Activated CD4-positive, alpha-beta T cell treated with anti-CD3 and anti-CD28 coated beads for 24 hours (primary cell): ENCODE data around the gene SNAPC3.

ENCODE experiments used
- DNase-seq, 2 donors: peaks; one replicate each; pipeline ENCODE4 v3.0.0-alpha.2; 2020; ENCODE audit warnings: low read depth in 2 of 2

The SNAPC3 gene

DNA sequence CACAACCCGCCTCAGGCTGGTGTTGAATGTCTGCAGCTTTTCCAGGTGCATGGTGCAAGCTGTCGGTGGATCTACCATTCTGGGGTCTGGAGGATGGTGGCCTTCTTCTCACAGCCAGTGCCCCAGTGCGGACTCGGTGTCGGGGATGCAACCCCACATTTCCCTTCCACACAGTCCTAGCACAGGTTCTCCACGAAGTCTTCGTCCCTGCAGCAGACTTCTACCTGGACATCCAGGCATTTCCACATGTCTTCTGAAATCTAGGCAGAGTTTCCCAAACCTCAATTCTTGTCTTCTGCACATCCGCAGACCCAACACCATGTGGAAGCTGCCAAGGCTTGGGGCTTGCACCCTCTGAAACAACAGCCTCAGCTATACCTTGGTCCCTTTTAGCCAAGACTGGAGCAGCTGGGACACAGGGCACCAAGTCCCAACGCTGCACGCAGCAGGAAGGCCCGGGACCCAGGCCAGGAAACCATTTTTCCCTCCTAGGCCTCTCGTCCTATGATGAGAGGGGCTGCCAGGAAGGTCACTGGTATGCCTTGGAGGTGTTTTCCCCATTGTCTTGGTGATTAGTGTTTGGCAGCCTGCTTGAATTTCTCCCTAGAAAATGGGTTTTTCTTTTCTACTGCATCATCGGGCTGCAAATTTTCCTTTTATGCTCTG lies 69.9 kb downstream of the SNAPC3 start:
- DNase-seq: no peak

DNA sequence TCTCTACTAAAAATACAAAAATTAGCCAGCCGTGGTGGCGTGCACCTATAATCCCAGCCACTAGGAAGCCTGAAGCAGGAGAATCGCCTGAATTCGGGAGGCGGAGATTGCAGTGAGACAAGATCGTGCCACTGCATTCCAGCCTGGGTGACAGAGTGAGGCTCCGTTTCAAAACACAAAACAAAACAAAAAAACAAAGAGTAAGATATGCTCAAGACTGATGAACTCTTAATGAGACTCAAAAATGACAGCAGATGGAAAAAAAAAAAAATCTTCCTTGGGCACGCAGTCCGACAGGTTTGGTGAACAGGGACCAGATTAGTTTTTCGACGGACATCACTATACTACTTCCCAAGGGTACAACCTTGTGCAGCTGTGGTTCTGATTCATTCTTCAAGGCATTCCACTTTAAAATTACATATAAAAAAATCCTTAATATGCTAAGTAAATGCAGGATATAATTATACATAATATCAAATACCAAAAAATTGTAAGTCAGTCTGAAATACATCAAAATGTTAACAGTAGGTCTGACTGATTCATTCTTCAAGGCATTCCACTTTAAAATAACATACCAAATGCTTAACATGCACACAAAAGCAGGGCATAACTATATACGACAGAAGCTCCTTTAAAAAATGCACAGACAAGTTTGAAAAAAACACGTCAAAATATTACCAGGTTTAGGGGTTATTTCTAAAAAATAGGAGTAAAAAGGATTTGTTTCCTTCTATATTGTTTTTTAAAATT lies 75.7 kb downstream of the SNAPC3 start:
- no peak for DNase-seq

DNA sequence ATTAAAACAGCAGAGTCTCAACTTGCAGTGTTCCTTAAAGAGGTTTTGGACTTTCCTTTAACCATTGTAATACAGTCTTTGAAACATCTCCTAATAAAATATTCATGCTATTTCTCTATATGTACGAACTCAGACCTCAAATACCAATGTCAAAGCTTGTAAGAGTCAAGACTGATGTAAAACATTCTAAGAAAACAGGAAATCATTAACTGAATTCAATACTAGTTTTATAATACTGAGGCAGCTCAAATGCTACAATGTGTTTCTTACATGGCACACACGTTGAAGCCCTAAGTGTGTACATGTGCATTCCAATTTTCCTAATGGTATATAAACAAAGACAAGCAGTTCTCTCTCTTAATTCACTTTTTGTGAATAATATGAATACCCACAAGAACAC lies 76.5 kb downstream of the SNAPC3 start:
- DNase-seq: no peak

DNA sequence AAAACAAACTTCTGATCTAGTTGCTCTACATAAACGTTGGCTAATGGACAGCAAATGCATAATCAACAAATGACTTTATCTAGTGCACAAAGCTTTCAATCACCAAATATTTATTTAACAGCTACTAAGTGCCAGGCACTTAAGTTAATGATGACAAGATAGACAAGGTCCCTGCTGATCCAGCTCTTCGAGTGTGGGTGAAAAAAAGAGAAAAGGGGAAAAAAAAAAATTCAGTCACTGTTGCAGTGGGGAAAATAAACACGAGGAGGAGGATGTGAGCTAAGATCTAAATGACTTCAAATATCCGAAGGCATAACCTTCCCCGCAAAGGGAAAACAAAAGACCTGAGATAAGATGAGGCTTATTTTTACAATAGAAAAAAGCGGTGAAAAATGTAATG lies 78.5 kb downstream of the SNAPC3 start:
- no peak for DNase-seq

DNA sequence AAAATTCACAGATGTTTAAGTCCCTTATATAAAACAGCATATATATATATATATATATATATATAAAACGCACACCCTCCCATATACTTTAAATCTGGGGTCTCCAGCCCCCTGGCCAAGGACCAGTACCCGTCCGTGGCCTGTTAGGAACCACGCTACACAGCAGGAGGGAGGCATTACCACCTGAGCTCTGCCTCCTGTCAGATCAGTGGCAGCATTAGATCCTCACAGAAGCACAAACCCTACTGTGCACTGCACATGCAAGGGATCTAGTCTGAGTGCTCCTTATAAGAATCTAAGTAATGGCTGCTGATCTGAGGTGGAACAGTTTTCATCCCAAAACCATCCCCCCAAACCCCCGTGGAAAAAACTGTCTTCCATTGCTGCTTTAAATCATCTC lies 79.1 kb downstream of the SNAPC3 start:
- no peak for DNase-seq

DNA sequence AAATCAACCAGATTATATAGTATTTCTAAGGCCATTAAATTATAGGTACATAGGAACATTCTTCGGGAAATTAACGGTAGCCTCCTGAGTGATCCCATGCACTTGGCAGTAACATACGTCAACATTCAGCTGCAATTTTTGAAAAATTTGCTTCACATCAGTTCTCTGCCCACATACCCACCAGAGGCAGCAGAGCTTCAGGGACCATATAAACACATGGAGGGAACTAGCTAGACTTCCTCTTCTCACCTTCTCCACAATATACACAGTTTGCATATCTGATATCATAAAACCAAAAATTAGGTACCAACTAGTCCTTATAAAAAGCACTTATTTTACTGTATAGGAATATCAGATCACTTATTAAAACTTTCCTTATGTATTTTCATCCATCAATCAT lies 83.2 kb downstream of the SNAPC3 start:
- no peak for DNase-seq

DNA sequence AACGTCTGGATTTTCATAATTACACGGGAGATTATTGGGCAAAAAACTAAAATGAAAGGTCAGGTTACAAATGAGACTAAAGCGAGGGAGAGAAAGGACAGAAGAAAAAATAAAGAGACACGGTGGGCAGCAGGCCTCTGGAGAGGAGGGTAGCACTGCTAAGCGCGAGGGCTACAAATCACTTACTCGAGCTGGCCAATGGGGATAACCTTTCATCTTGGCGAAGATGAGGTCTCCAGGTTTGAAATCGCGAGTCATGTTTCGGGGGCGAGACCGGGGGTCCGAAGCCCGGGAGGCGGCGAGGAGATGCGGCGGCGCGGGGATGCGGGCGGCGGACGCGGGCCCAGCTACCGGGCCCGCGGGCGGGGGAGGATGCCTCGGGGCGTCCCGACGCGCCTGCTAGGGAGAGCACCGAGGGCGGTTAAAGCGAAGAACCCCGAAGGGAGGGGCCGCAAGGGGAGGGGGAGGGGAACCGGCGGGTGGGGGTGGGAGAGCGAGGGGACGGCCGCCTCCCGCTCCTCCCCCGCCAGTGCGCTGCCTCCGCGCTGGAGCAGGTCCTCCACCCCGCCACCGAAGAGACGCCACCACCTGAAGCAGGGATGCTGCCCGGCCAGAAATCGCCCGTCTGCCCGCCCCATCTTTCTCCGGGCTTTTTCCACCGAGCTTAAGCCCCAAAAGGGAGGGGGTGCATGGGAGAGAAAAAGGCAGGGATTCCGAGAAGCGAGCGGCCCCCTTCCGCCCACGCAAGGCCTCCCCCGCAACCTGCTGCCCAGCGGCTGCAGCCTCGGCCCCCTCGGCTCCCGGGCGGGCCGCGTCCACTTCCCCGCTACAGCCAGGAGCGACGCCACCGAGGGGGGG lies 87.5 kb downstream of the SNAPC3 start:
- peak; percentile 45 to 47 for DNase-seq

DNA sequence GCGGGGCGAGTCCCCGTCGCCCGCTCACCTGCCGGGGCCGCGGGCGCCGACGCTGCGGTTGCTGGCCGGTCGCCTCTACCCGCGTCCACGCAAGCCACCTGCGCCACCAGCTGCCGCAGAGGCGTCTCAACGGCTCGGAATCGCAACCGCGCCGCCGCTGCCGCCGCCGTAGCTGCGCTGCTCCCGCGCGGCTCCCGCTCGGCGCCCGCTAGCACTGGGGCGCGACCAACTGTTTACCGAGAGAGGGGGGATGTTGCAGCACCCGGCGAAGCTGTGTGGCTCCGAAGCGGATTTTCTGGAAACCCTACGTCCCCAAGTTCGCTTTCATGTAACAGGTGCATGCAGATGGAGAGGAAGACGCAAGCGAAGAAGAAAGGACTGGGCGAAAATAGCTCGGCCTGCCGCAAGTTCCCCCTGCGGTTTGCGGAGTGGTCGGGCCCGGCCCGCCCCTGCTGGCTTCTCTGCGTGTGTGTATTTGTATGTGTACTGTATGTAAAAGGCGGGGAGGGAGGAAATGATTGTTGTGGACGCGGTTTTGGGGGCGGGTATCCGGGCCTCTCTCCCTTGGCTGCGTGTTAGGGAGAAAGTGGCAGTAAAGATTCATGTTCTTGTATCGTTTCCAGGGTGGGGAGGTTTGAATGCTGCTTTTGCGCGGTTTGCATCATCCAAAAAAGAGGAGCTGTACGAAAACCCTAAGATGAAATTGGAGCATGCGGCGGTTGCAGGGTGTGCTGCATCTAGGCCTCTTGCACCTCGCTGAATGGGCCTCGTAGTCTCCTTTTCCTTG lies 88.3 kb downstream of the SNAPC3 start, which contains the start of gene PSIP1:
Gene PSIP1 (minus strand): TSS at position 182 of the 787 bp plus-strand sequence. CDS start 782 bp downstream, outside the sequence.
- DNase-seq: peak; percentile 69 to 75
